MM.1S (cell line): ENCODE data around the gene KLF4.

Experiments
- DNase-seq: peaks from one replicate; pipeline ENCODE4 v3.0.0-alpha.2; 2015
- H2AFZ ChIP-seq: fragments of 300-600 bp; sonication (generic); 2 replicates; pipeline ENCODE4 v1.6.0; 2016; ENCODE audit warnings: antibody characterized with exemption, low read length
- H3F3A ChIP-seq: fragments of 300-600 bp; sonication (generic); 2 replicates; pipeline ENCODE4 v1.6.1; 2016; ENCODE audit warnings: mild to moderate bottlenecking, antibody characterized with exemption, low read length, moderate library complexity, mixed read lengths; ENCODE audit not compliant: insufficient read depth
- H3K27ac ChIP-seq: fragments of 300-600 bp; sonication (generic); 2 replicates; pipeline ENCODE4 v1.5.1; 2016; ENCODE audit warnings: mild to moderate bottlenecking, low read length
- H3K27me3 ChIP-seq: fragments of 300-600 bp; sonication (generic); replicated peaks from 2 replicates; pipeline ENCODE4 v1.6.0; 2016; ENCODE audit warnings: low read length; ENCODE audit not compliant: insufficient read depth
- H3K36me3 ChIP-seq: fragments of 300-600 bp; sonication (generic); replicated peaks from 2 replicates; pipeline ENCODE4 v1.6.1; 2016; ENCODE audit warnings: mild to moderate bottlenecking, low read length, mixed read lengths; ENCODE audit not compliant: insufficient read depth
- H3K4me1 ChIP-seq: fragments of 300-600 bp; sonication (generic); 2 replicates; pipeline ENCODE4 v1.6.1; 2016; ENCODE audit warnings: low read length, mixed read lengths
- H3K4me2 ChIP-seq: fragments of 300-600 bp; sonication (generic); 2 replicates; pipeline ENCODE4 v1.6.0; 2016; ENCODE audit warnings: low read depth, low read length
- H3K4me3 ChIP-seq: fragments of 300-600 bp; sonication (generic); 2 replicates; pipeline ENCODE4 v1.5.1; 2016; ENCODE audit warnings: low read length, mixed read lengths
- H3K79me2 ChIP-seq: fragments of 300-600 bp; sonication (generic); 2 replicates; pipeline ENCODE4 v1.6.1; 2016; ENCODE audit warnings: mixed run types, low read length, mixed read lengths
- H3K9ac ChIP-seq: fragments of 300-600 bp; sonication (generic); 2 replicates; pipeline ENCODE4 v1.6.1; 2016; ENCODE audit warnings: low read length, mixed read lengths
- H3K9me2 ChIP-seq: fragments of 300-600 bp; sonication (generic); replicated peaks from 2 replicates; pipeline ENCODE4 v1.6.1; 2016; ENCODE audit warnings: mild to moderate bottlenecking, low read length, mixed read lengths; ENCODE audit not compliant: insufficient read depth
- H3K9me3 ChIP-seq: fragments of 300-600 bp; sonication (generic); replicated peaks from 2 replicates; pipeline ENCODE4 v1.6.1; 2016; ENCODE audit warnings: mild to moderate bottlenecking, low read length, mixed read lengths; ENCODE audit not compliant: insufficient read depth
- H4K20me1 ChIP-seq: fragments of 300-600 bp; sonication (generic); 2 replicates; pipeline ENCODE4 v1.6.1; 2016; ENCODE audit warnings: mild to moderate bottlenecking, low read length, moderate library complexity, mixed read lengths; ENCODE audit not compliant: insufficient read depth
- CTCF ChIP-seq: fragments of 300-600 bp; sonication (generic); IDR thresholded peaks from 2 replicates; pipeline ENCODE4 v1.5.1; 2016; ENCODE audit warnings: antibody characterized with exemption, low read length, mixed read lengths
- EZH2 ChIP-seq: fragments of 300-600 bp; sonication (generic); optimal IDR thresholded peaks from 2 replicates; pipeline ENCODE3; 2017; ENCODE audit warnings: low read depth, mild to moderate bottlenecking, antibody characterized with exemption, low read length, mixed read lengths
- EZH2phosphoT487 ChIP-seq: fragments of 300-600 bp; sonication (generic); IDR thresholded peaks from 2 replicates; pipeline ENCODE4 v1.6.1; 2018; ENCODE audit warnings: antibody characterized with exemption, low read length

KLF4 gene

DNA sequence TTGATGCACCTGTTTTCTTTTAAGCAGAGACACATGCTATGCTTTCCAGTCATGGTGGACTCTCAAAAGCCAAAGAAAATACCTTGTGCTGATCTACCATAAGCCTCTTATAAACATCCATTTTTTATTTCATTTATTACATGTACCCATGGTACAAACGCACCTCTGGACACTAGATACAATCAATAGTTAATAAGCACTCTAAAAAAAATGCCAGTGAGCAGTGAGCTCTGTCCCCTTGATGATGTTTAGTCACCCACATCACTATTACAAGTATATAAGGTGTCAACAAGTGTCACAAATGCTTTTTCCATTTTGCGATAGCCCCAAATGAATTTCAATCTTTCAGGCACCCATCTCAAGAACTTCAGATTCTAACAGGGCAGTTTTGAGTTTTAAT is 5.9 kb downstream of the KLF4 start:
- Histone ChIP-seq H3K9me2 (no peaks in the 10 kb centered on the region), H3K9me3 (no peaks in the 10 kb centered on the region), H3K9ac (no peak overlapping the region), H3K4me3 (no peak overlapping the region), H3K4me2 (no peak overlapping the region), H3K36me3 (no peaks in the 10 kb centered on the region), H3F3A (no peaks in the 10 kb centered on the region), H3K79me2 (no peaks in the 10 kb centered on the region), H4K20me1 (no peaks in the 10 kb centered on the region), H3K27me3 (no peaks in the 10 kb centered on the region), H3K4me1 (no peaks in the 10 kb centered on the region), H2AFZ (no peak overlapping the region), H3K27ac (no peak overlapping the region)
- TF ChIP-seq EZH2phosphoT487 (no peak), CTCF (no peak), EZH2 (no peak)
- DNase-seq: no peak

DNA sequence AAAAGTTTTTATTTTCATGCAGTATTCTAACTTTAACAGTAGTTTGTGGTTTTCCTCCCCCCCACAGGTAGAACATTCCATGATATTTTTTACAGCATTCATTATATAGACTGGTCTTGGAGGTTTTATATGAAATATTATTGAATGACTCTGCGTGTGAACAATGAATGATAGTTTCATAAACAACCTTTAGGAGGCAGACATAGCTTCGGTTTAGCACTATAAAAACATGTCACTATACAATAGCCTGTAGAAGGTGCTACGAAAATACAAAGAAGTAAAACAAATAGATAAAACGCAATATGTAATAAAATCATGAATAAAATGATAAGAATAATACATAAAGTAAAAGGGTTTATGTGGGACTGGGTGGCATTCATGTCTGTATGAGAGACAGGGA is 8.5 kb downstream of the KLF4 start:
- Histone ChIP-seq H3K9me2 (no peaks in the 10 kb centered on the region), H3K79me2 (no peaks in the 10 kb centered on the region), H3K4me3 (peak overlapping the region; percentile 8; the same call in 1 of the 2 replicates), H3K4me1 (no peaks in the 10 kb centered on the region), H3K9ac (peak overlapping the region; percentile 34; the same call in 1 of the 2 replicates), H3K27me3 (no peaks in the 10 kb centered on the region), H3K36me3 (no peaks in the 10 kb centered on the region), H3F3A (no peaks in the 10 kb centered on the region), H3K27ac (peak overlapping the region; percentile 14; the same call in 1 of the 2 replicates), H3K9me3 (no peaks in the 10 kb centered on the region), H2AFZ (peak overlapping the region; percentile 19; the same call in 1 of the 2 replicates), H3K4me2 (peak overlapping the region; percentile 42), H4K20me1 (no peaks in the 10 kb centered on the region)
- peak; percentile 32 for DNase-seq
- TF ChIP-seq EZH2: no peak
- TF ChIP-seq CTCF: peak; percentile 19; the same call in 1 of the 2 replicates
- TF ChIP-seq EZH2phosphoT487: no peak

- no peaks in the 10 kb centered on the region for H3K79me2 ChIP-seq
- H3K27ac ChIP-seq: peak overlapping the region; percentile 14; the same call in 1 of the 2 replicates
- no peaks in the 10 kb centered on the region for H3K27me3 ChIP-seq
- H3K9ac ChIP-seq: peak overlapping the region; percentile 34; the same call in 1 of the 2 replicates
- peak overlapping the region; percentile 8; the same call in 1 of the 2 replicates for H3K4me3 ChIP-seq
- peak; percentile 38 for DNase-seq
- peak overlapping the region; percentile 19; the same call in 1 of the 2 replicates for H2AFZ ChIP-seq
- H3F3A ChIP-seq: no peaks in the 10 kb centered on the region
- no peaks in the 10 kb centered on the region for H3K36me3 ChIP-seq
- TF ChIP-seq CTCF (no peak), EZH2phosphoT487 (no peak), EZH2 (no peak)
- H3K9me3 ChIP-seq: no peaks in the 10 kb centered on the region
- H3K4me1 ChIP-seq: no peaks in the 10 kb centered on the region
- H3K9me2 ChIP-seq: no peaks in the 10 kb centered on the region
- no peaks in the 10 kb centered on the region for H4K20me1 ChIP-seq
- peak overlapping the region; percentile 42; the same call in 1 of the 2 replicates for H3K4me2 ChIP-seq
These were observed 9.2 kb downstream of the KLF4 start for GRCh38 chr9:107480386-107480789.
